ENCODE data around the gene FOXP4. TPM values are rescaled to one million over a fixed set of nuclear protein-coding genes. Genes with fewer than 3 reads are reported as not detected.

FOXP4 gene
- total and polyA plus RNA-seq, 2 of the 13 experiments (the other 11 are each of a cell fraction or from before 2014, with no cell fraction given), result 11.0 to 12.4 TPM

- TF ChIP-seq CREB3 (CRISPR knock-in tag; IDR thresholded peaks at IDR 0.05) (0 out of 2 replicates have a peak, but pooled peaks have one; percentile 18), SRSF9 (IDR thresholded peaks at IDR 0.05; ENCODE audit: borderline replicate concordance, insufficient read depth, low read depth, low read length, poor library complexity, severe bottlenecking) (no peak), KAT8 (CRISPR knock-in tag; IDR thresholded peaks at IDR 0.05) (no peak), SMAD3 (CRISPR knock-in tag; IDR thresholded peaks at IDR 0.05) (no peak), ZC3H13 (CRISPR knock-in tag; IDR thresholded peaks at IDR 0.05) (peak; percentile 67), ZZZ3 (CRISPR knock-in tag; IDR thresholded peaks at IDR 0.05; ENCODE audit: borderline replicate concordance) (no peak), REXO4 (CRISPR knock-in tag; IDR thresholded peaks at IDR 0.05; ENCODE audit: borderline replicate concordance) (no peak), ZNF124 (CRISPR knock-in tag; IDR thresholded peaks at IDR 0.05) (no peak), ZNF879 (CRISPR knock-in tag; IDR thresholded peaks at IDR 0.05) (no peak), DMAP1 (CRISPR knock-in tag; IDR thresholded peaks at IDR 0.05) (no peak), SP4 (CRISPR knock-in tag; IDR thresholded peaks at IDR 0.05) (no peak), CBX2 (IDR thresholded peaks at IDR 0.05; ENCODE audit: low read depth, low read length) (no peak), CBX2 (CRISPR knock-in tag; IDR thresholded peaks at IDR 0.05; ENCODE audit: low read depth) (no peak), ZNF790 (CRISPR knock-in tag; IDR thresholded peaks at IDR 0.05; ENCODE audit: borderline replicate concordance) (0 out of 2 replicates have a peak, but pooled peaks have one; percentile 47), ZIK1 (CRISPR knock-in tag; IDR thresholded peaks at IDR 0.05; ENCODE audit: borderline replicate concordance, low read depth) (no peak; the same call in 1 of the 2 replicates), SMARCC2 (IDR thresholded peaks at IDR 0.05) (no peak), HNRNPUL1 (IDR thresholded peaks at IDR 0.05; ENCODE audit: low read depth, low read length) (no peak), NFATC3 (CRISPR knock-in tag; IDR thresholded peaks at IDR 0.05) (no peak), ZSCAN31 (CRISPR knock-in tag; IDR thresholded peaks at IDR 0.05; ENCODE audit: low read depth) (no peak)
- TF ChIP-seq, protein P1, sequence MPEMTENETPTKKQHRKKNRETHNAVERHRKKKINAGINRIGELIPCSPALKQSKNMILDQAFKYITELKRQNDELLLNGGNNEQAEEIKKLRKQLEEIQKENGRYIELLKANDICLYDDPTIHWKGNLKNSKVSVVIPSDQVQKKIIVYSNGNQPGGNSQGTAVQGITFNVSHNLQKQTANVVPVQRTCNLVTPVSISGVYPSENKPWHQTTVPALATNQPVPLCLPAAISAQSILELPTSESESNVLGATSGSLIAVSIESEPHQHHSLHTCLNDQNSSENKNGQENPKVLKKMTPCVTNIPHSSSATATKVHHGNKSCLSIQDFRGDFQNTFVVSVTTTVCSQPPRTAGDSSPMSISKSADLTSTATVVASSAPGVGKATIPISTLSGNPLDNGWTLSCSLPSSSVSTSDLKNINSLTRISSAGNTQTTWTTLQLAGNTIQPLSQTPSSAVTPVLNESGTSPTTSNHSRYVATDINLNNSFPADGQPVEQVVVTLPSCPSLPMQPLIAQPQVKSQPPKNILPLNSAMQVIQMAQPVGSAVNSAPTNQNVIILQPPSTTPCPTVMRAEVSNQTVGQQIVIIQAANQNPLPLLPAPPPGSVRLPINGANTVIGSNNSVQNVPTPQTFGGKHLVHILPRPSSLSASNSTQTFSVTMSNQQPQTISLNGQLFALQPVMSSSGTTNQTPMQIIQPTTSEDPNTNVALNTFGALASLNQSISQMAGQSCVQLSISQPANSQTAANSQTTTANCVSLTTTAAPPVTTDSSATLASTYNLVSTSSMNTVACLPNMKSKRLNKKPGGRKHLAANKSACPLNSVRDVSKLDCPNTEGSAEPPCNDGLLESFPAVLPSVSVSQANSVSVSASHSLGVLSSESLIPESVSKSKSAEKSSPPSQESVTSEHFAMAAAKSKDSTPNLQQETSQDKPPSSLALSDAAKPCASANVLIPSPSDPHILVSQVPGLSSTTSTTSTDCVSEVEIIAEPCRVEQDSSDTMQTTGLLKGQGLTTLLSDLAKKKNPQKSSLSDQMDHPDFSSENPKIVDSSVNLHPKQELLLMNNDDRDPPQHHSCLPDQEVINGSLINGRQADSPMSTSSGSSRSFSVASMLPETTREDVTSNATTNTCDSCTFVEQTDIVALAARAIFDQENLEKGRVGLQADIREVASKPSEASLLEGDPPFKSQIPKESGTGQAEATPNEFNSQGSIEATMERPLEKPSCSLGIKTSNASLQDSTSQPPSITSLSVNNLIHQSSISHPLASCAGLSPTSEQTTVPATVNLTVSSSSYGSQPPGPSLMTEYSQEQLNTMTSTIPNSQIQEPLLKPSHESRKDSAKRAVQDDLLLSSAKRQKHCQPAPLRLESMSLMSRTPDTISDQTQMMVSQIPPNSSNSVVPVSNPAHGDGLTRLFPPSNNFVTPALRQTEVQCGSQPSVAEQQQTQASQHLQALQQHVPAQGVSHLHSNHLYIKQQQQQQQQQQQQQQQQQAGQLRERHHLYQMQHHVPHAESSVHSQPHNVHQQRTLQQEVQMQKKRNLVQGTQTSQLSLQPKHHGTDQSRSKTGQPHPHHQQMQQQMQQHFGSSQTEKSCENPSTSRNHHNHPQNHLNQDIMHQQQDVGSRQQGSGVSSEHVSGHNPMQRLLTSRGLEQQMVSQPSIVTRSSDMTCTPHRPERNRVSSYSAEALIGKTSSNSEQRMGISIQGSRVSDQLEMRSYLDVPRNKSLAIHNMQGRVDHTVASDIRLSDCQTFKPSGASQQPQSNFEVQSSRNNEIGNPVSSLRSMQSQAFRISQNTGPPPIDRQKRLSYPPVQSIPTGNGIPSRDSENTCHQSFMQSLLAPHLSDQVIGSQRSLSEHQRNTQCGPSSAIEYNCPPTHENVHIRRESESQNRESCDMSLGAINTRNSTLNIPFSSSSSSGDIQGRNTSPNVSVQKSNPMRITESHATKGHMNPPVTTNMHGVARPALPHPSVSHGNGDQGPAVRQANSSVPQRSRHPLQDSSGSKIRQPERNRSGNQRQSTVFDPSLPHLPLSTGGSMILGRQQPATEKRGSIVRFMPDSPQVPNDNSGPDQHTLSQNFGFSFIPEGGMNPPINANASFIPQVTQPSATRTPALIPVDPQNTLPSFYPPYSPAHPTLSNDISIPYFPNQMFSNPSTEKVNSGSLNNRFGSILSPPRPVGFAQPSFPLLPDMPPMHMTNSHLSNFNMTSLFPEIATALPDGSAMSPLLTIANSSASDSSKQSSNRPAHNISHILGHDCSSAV (CRISPR knock-in tag; IDR thresholded peaks at IDR 0.05; ENCODE audit: borderline replicate concordance), result peak; percentile 60; the same call in 1 of the 2 replicates
- TF ChIP-seq, protein P2, sequence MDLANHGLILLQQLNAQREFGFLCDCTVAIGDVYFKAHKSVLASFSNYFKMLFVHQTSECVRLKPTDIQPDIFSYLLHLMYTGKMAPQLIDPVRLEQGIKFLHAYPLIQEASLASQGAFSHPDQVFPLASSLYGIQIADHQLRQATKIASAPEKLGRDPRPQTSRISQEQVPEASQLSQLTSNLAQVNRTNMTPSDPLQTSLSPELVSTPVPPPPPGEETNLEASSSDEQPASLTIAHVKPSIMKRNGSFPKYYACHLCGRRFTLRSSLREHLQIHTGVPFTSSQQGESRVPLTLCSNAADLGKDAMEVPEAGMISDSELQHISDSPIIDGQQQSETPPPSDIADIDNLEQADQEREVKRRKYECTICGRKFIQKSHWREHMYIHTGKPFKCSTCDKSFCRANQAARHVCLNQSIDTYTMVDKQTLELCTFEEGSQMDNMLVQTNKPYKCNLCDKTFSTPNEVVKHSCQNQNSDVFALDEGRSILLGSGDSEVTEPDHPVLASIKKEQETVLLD (CRISPR knock-in tag; IDR thresholded peaks at IDR 0.05; ENCODE audit: low read depth), result 0 out of 2 replicates have a peak, but pooled peaks have one; percentile 50
Measured at GRCh38 chr6:41568202-41568584, 22.0 kb downstream of the FOXP4 start (continued).

All from HepG2 (cell line).